ENCODE measurements around the gene UROC1.

The UROC1 gene

GRCh38 chr3:126524429-126524988 lies 6.9 kb upstream of the UROC1 start:
- no peak for TF ChIP-seq TEAD4 (IDR thresholded peaks at IDR 0.05)
- TF ChIP-seq NFIC (IDR thresholded peaks at IDR 0.05): no peak
- no peak for TF ChIP-seq TCF12 (IDR thresholded peaks at IDR 0.05; ENCODE audit: low read depth)
- no peak for TF ChIP-seq ZBTB7A (IDR thresholded peaks at IDR 0.05; ENCODE audit: low read depth)
- no peak for TF ChIP-seq YY1 (IDR thresholded peaks at IDR 0.05; ENCODE audit: low read depth)
- TF ChIP-seq USF1 (IDR thresholded peaks at IDR 0.05): no peak
- TF ChIP-seq MAX (IDR thresholded peaks at IDR 0.05): no peak
- TF ChIP-seq TAF1 (IDR thresholded peaks at IDR 0.05; ENCODE audit: low read depth): no peak
- no peak for TF ChIP-seq EGR1 (IDR thresholded peaks at IDR 0.05)
- TF ChIP-seq RAD21 (IDR thresholded peaks at IDR 0.05; ENCODE audit: low read depth): no peak
- TF ChIP-seq EP300 (IDR thresholded peaks at IDR 0.05; ENCODE audit: borderline replicate concordance): no peak
- no peak for TF ChIP-seq REST (IDR thresholded peaks at IDR 0.05; ENCODE audit: low read depth)
- TF ChIP-seq CREB1 (IDR thresholded peaks at IDR 0.05; ENCODE audit: low read depth): no peak
- TF ChIP-seq CEBPB (IDR thresholded peaks at IDR 0.05): no peak
- no peak for TF ChIP-seq FOXM1 (IDR thresholded peaks at IDR 0.05; ENCODE audit: borderline replicate concordance, low read depth)

GRCh38 chr3:126523745-126524428 lies 6.3 kb upstream of the UROC1 start, which contains the start of gene CHST13:
TSS of gene CHST13 (plus strand) at chr3:126524155. CDS start at chr3:126524333, 178 bp downstream.
- TF ChIP-seq EP300 (IDR thresholded peaks at IDR 0.05; ENCODE audit: borderline replicate concordance) (no peak), NFIC (IDR thresholded peaks at IDR 0.05) (no peak), ZBTB7A (IDR thresholded peaks at IDR 0.05; ENCODE audit: low read depth) (peak; percentile 65; the same call in 1 of the 2 replicates), MAX (IDR thresholded peaks at IDR 0.05) (peak; percentile 44; the same call in 1 of the 2 replicates)

- TF ChIP-seq EGR1 (IDR thresholded peaks at IDR 0.05): no peak
- TF ChIP-seq CREB1 (IDR thresholded peaks at IDR 0.05; ENCODE audit: low read depth): no peak
- peak; percentile 78 for TF ChIP-seq RAD21 (IDR thresholded peaks at IDR 0.05; ENCODE audit: low read depth)
- no peak for TF ChIP-seq EP300 (IDR thresholded peaks at IDR 0.05; ENCODE audit: borderline replicate concordance)
- TF ChIP-seq TEAD4 (IDR thresholded peaks at IDR 0.05): peak; percentile 52
- TF ChIP-seq ZBTB7A (IDR thresholded peaks at IDR 0.05; ENCODE audit: low read depth): no peak
- no peak for TF ChIP-seq NFIC (IDR thresholded peaks at IDR 0.05)
- no peak for TF ChIP-seq CEBPB (IDR thresholded peaks at IDR 0.05)
- no peak for TF ChIP-seq TCF12 (IDR thresholded peaks at IDR 0.05; ENCODE audit: low read depth)
- no peak for TF ChIP-seq TAF1 (IDR thresholded peaks at IDR 0.05; ENCODE audit: low read depth)
- no peak for TF ChIP-seq YY1 (IDR thresholded peaks at IDR 0.05; ENCODE audit: low read depth)
- TF ChIP-seq FOXM1 (IDR thresholded peaks at IDR 0.05; ENCODE audit: borderline replicate concordance, low read depth): no peak
These were observed 4.8 kb upstream of the UROC1 start for GRCh38 chr3:126522363-126522788.

- TF ChIP-seq YY1 (IDR thresholded peaks at IDR 0.05; ENCODE audit: low read depth) (no peak), EGR1 (IDR thresholded peaks at IDR 0.05) (no peak), TAF1 (IDR thresholded peaks at IDR 0.05; ENCODE audit: low read depth) (no peak), REST (IDR thresholded peaks at IDR 0.05; ENCODE audit: low read depth) (no peak), NFIC (IDR thresholded peaks at IDR 0.05) (no peak), CREB1 (IDR thresholded peaks at IDR 0.05; ENCODE audit: low read depth) (no peak), TEAD4 (IDR thresholded peaks at IDR 0.05) (no peak), FOXM1 (IDR thresholded peaks at IDR 0.05; ENCODE audit: borderline replicate concordance, low read depth) (no peak)
These were observed 3.7 kb upstream of the UROC1 start for GRCh38 chr3:126521122-126521891.

- TF ChIP-seq CREB1 (IDR thresholded peaks at IDR 0.05; ENCODE audit: low read depth): no peak
- TF ChIP-seq TEAD4 (IDR thresholded peaks at IDR 0.05): no peak
- TF ChIP-seq ZBTB7A (IDR thresholded peaks at IDR 0.05; ENCODE audit: low read depth): no peak
- no peak for TF ChIP-seq EP300 (IDR thresholded peaks at IDR 0.05; ENCODE audit: borderline replicate concordance)
- no peak for TF ChIP-seq NFIC (IDR thresholded peaks at IDR 0.05)
- no peak for TF ChIP-seq EGR1 (IDR thresholded peaks at IDR 0.05)
- no peak for TF ChIP-seq TAF1 (IDR thresholded peaks at IDR 0.05; ENCODE audit: low read depth)
- TF ChIP-seq TCF12 (IDR thresholded peaks at IDR 0.05; ENCODE audit: low read depth): no peak
- TF ChIP-seq RAD21 (IDR thresholded peaks at IDR 0.05; ENCODE audit: low read depth): no peak
- no peak for TF ChIP-seq USF1 (IDR thresholded peaks at IDR 0.05)
These were observed 2.2 kb upstream of the UROC1 start for GRCh38 chr3:126519506-126520455.

Measured in Ishikawa (cell line).